Measurements from ENCODE around the gene RSPH6A.
"Not testable (repeated sequence)": the region's sequence is repeated elsewhere in the genome, so short reads cannot be mapped to it uniquely, and the experiment has no call there.

RSPH6A gene

GRCh38 chr19:45751483-45751882, 63.6 kb downstream of the RSPH6A start:
- 100% methylated on average over 3 to 4 of the region's 10 CpGs for WGBS, 2 experiments (ENCODE audit: insufficient coverage in 2 of 2)
- not testable (repeated sequence) for H3K4me3 ChIP-seq (ENCODE audit: extremely low read depth, insufficient read depth, low read length, poor library complexity, severe bottlenecking); H3K27ac ChIP-seq (ENCODE audit: low read depth, low read length, severe bottlenecking); H3K4me1 ChIP-seq (ENCODE audit: control insufficient read depth, insufficient read depth, low read length, poor library complexity, severe bottlenecking); H3K9me3 ChIP-seq (ENCODE audit: control insufficient read depth, low read length); H3K36me3 ChIP-seq (ENCODE audit: control insufficient read depth, insufficient read depth, low read length)

DNA sequence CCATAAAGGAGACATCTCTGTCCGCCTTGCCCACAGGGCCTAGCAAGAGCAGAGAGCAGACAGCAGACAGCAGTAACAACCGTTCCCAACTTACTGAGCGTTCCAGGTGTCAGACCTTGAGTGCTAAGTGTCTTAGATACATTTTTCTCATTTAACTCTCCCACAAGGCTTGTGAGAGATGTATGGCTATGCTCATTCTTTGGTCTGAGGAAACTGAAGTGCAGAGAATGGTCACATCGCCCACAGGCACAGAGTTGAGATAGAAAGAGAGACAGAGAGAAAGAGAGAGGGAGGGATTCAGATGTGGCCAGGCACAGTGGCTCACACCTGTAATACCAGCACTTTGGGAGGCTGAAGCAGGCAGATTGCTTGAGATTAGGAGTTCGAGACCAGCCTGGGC, 67.6 kb downstream of the RSPH6A start:
- no peaks in the 10 kb centered on the region for H3K36me3 ChIP-seq (ENCODE audit: control insufficient read depth, insufficient read depth, low read length)
- WGBS, 2 experiments (ENCODE audit: insufficient coverage in 2 of 2) = 98 to 100% methylated on average over 3 of the region's 5 CpGs
- no peak overlapping the region for H3K4me3 ChIP-seq (ENCODE audit: extremely low read depth, insufficient read depth, low read length, poor library complexity, severe bottlenecking)
- H3K9me3 ChIP-seq (ENCODE audit: control insufficient read depth, low read length) = no peaks in the 10 kb centered on the region
- peaks cover 8% of the 10 kb centered on the region for H3K4me1 ChIP-seq (ENCODE audit: control insufficient read depth, insufficient read depth, low read length, poor library complexity, severe bottlenecking)
- no peak overlapping the region for H3K27ac ChIP-seq (ENCODE audit: low read depth, low read length, severe bottlenecking)

GRCh38 chr19:45746866-45747265, 68.2 kb downstream of the RSPH6A start:
- Histone ChIP-seq H3K4me3 (ENCODE audit: extremely low read depth, insufficient read depth, low read length, poor library complexity, severe bottlenecking) (no peak overlapping the region), H3K27ac (ENCODE audit: low read depth, low read length, severe bottlenecking) (no peak overlapping the region), H3K9me3 (ENCODE audit: control insufficient read depth, low read length) (no peaks in the 10 kb centered on the region), H3K4me1 (ENCODE audit: control insufficient read depth, insufficient read depth, low read length, poor library complexity, severe bottlenecking) (peaks cover 8% of the 10 kb centered on the region), H3K36me3 (ENCODE audit: control insufficient read depth, insufficient read depth, low read length) (no peaks in the 10 kb centered on the region)
- WGBS, 2 experiments (ENCODE audit: insufficient coverage in 2 of 2) = 88 to 92% methylated on average over 4 to 5 of the region's 5 CpGs

Data from mesodermal cell (in vitro differentiated cells).